ELF-1 (cell line): ENCODE results near the gene C17orf50.

Source experiments
- DNase-seq: peaks from one replicate; pipeline ENCODE4 v3.0.0-alpha.2; 2016; ENCODE audit warnings: low read depth, low spot score

C17orf50 gene

GRCh38 chr17:35760587-35760986 is at the start of gene C17orf50:
Gene C17orf50 (plus strand): TSS chr17:35760887. CDS start chr17:35760942, 55 bp downstream.
- no peak for DNase-seq

- DNase-seq: peak; percentile 33
Observed at GRCh38 chr17:35710950-35711349, 49.7 kb upstream of the C17orf50 start.

- peak; percentile 71 for DNase-seq
Observed at GRCh38 chr17:35713069-35713728, 47.5 kb upstream of the C17orf50 start.

DNA sequence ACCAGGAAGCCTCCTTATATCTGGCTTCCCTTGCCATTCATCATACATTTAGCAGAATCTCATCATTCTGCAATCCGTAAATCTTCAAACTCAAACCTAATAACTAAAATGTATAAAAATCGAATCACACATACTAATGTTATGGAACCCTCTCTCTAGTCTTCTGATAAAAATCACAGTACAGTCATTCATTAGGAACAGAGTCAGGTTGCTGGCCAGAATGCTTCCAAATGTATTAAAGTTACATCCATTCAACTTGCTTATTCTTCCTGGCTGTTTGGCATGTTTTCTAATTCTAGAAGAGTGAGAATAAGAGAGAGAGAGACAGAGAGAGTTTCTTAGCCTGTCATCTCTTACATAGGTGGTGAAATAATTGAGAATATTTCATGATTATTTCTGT is 45.7 kb upstream of the C17orf50 start:
- DNase-seq: no peak

DNA sequence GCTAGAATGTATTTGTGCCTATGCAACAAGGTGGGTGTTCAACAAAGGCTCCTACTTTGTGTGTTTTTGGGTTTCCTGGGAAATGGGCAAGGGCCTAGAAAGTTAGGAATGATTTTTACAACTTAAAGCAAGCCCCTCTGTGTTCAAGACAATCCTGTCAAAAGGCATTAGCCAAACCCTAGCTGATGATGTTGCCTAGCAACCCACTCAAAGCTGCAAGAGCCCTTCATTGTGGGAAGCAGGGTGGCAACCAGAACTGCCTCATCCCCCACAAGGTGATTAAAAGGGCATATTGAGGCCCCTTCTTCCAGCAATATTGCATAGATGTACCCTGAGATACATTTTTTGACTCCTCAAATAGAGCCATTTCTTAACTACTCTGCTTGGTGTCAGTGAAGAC is 45.3 kb upstream of the C17orf50 start:
- DNase-seq: no peak

GRCh38 chr17:35716173-35716572 is 44.5 kb upstream of the C17orf50 start:
- no peak for DNase-seq

GRCh38 chr17:35716897-35717465 is 43.7 kb upstream of the C17orf50 start:
- DNase-seq: no peak

DNA sequence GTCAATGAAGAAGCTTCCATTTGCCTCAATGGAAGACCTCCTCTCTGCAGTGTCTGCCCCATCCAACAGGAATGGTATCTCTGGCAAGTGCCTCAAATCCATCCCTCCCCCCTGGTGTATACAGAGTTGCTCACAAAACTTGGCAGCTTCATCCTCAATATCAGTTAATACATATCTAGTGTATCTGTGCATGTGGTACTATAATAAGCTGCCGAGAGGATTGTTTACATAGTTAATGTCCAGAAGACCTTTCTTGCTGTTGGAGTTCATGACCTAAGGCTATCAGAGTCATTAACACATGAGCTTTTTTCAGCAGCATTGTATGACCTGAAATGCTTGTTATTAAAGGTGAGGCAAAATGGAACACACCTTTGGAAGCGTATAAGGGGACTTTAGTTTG is 43.2 kb upstream of the C17orf50 start:
- DNase-seq: no peak

GRCh38 chr17:35723735-35724134 is 37.0 kb upstream of the C17orf50 start:
- no peak for DNase-seq

- DNase-seq: no peak
Observed at GRCh38 chr17:35725058-35725457, 35.6 kb upstream of the C17orf50 start.

- DNase-seq: no peak
Observed at GRCh38 chr17:35725802-35726126, 34.9 kb upstream of the C17orf50 start.

GRCh38 chr17:35726127-35726952 is 34.3 kb upstream of the C17orf50 start:
- DNase-seq: peak; percentile 88

DNA sequence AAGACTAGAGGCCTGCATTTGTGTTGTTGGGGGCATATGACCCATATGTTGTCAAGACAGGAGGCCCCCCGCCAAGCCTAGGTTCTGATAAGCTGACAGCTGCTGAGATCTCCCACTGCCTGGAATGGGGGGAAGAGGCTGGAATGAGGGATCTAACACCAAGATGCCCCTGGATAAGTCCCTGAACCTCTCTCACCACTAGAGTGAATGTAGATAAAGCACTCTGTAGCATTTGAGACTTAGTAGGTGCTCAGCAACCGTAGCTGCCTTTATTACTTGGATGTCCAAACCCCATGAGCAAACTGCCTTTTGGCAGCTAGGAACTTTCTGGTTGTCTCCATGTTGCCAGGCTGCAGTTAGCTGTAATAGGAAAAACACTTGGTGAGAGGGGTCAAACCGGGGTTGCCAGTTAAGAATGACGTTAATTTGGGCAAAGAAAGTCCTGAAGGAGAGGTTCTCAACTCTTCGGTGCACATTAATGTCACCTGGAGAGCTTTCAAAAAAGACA is 33.7 kb upstream of the C17orf50 start:
- no peak for DNase-seq

GRCh38 chr17:35727635-35728034 is 33.1 kb upstream of the C17orf50 start:
- DNase-seq: no peak

DNA sequence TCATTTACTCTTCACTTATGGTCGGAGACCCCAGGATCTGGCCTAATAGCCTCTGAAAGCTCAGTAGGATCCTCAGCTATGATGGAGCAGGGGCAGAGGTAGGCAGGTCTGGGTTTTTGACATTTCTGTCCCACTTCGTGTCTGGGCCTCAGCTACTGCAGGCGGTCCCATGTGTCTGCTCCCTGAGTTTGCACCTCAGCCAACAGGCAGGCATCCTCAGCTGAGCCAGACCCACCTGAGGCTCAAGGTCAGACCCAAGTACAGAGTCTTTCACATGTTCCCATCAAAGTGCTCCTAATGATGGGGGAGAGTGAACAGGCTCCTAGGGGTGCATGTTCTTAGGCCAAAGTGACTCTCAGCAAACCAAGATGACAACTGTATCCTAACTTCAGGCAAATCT is 32.1 kb upstream of the C17orf50 start:
- no peak for DNase-seq

GRCh38 chr17:35729405-35729833 is 31.3 kb upstream of the C17orf50 start:
- peak; percentile 48 for DNase-seq

- DNase-seq: no peak
Observed at GRCh38 chr17:35730400-35731005, 30.2 kb upstream of the C17orf50 start.

- DNase-seq: peak; percentile 75
Observed at GRCh38 chr17:35731239-35731916, 29.3 kb upstream of the C17orf50 start, which contains the start of gene RASL10B. Gene RASL10B (plus strand): TSS chr17:35731639. CDS start chr17:35735185, 3,546 bp downstream.

- DNase-seq: peak; percentile 44
Observed at GRCh38 chr17:35731917-35732805, 28.5 kb upstream of the C17orf50 start.

GRCh38 chr17:35732806-35733136 is 27.9 kb upstream of the C17orf50 start:
- DNase-seq: no peak

DNA sequence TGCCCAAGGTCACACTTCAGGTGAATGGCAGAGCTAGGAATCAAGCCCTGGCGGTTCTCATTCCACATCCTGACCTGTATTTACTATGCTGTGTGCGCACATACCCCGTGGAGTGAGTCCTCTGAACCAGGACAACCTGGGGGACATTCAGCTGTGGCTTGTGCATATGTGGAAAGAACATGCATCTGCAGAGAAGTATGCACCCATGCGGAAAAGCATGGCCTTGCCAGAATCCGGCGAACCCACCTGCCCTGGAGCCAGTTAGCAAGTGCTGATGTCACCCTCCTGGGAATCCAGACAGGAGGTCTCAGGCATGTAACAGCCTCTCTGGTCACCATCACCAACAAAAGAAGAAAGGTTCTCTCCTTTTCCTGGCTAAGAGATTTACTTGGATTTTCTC is 27.3 kb upstream of the C17orf50 start:
- DNase-seq: peak; percentile 50
